ENCODE data around the gene GNG3. TPM values are rescaled to one million over a fixed set of nuclear protein-coding genes. Genes with fewer than 3 reads are reported as not detected.

Gene GNG3
- total and polyA plus RNA-seq, 7 experiments from 2014 or later = not detected

DNA sequence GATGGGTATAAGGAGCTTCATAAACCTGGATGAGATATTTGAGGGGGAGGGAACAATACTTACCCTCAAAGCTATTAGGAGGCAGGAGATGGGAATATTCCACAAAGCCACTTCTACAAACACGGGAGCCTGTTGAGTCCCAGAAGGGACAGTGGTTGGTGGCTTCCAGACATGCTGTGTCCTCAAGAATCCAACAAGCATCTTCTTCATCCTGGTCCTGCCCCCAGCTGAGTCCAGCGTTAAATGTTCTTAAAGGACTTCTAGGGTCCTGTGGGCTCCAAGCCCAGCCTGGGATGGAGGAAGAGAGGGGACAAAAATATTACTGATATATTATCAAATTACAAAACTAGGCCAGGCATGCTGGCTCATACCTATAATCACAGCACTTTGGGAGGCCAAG lies 40.0 kb upstream of the GNG3 start:
- no peak for DNase-seq
- peaks cover 0 to 30% (median 7%) of the 10 kb centered on the region in 5 donors for H3K36me3 Mint-ChIP-seq
- H3K9me3 Mint-ChIP-seq = peaks cover 0 to 3% (median 0%) of the 10 kb centered on the region in 11 donors
- Histone ChIP-seq H3K27me3 (ENCODE audit: control insufficient read depth in 2 of 2, insufficient read depth in 2 of 2, low read length in 2 of 2) (no peaks in the 10 kb centered on the region), H3K36me3 (ENCODE audit: control insufficient read depth in 2 of 3, insufficient read depth in 3 of 3, low read length in 3 of 3) (peaks cover 0 to 34% (median 3%) of the 10 kb centered on the region in 3 experiments), H3K9me3 (ENCODE audit: control insufficient read depth in 2 of 3, low read length in 3 of 3) (no peaks in the 10 kb centered on the region), H3K4me3 (ENCODE audit: low read length) (no peak overlapping the region), H3K27ac (ENCODE audit: low read depth, low read length) (peak overlapping the region; percentile 85), H3K4me1 (ENCODE audit: control insufficient read depth in 2 of 2, insufficient read depth in 2 of 2, low read length in 2 of 2) (peaks cover 23 to 24% of the 10 kb centered on the region in 2 donors)
- H3K4me1 Mint-ChIP-seq = peaks cover 13 to 67% (median 52%) of the 10 kb centered on the region in 7 donors
- intact Hi-C loops (cut with micrococcal nuclease) = no loop called here
- ChIA-PET POLR2A (interaction anchor here (1.0 to 14.8 kb wide), 22 partner anchors 10 to 223 kb away, joined by 3 to 332 read pairs (median 6); partner anchors contain the start of genes B3GAT3, BSCL2, EEF1G and EML3), CTCF (interaction anchor here (0.6 to 1.6 kb wide), 4 partner anchors 12 to 74 kb away, joined by 3 to 7 read pairs (median 4); partner anchors contain the start of gene LRRN4CL)
- H3K27me3 Mint-ChIP-seq = no peaks in the 10 kb centered on the region
- H3K27ac Mint-ChIP-seq = peak overlapping the region in 8 of 9 donors; percentile 6 to 94 (median 44)
- H3K4me3 Mint-ChIP-seq = peak overlapping the region in 9 of 10 donors; percentile 12 to 98 (median 96)
- no peak for ATAC-seq

DNA sequence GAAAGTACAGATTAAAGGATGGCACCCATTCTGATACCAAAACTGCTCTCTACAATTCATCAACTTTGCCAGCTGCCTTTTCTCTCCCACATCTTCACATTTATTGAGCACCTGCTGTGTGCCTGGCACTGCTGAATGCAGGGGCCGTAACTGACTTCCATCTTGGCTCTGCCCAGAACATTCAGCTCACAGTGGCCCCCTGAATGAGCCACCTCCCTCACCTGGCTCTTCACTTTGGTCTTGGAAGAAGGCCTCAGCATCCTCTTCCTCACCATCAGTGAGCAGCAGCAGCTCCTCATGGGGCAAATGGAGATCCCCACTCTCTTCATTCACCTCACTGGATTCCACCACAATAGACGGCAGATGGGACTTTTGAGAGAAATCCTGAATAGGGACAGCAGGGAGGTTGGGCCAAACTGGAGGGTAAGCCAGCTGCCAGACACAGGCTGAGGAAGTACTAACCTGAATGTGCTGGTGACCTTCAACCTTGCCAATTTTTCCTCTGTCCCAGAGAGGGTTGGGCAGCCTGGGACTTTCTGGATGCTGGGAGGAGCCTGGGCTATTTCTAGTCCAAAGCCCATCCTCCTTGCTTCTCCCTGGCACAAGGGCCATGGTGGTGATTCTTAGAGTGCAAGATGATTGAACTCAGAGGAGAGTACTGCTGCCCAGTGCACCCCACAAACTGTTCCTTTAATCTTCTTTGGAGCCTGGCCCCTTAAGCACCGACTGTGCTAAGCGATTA lies 37.9 kb upstream of the GNG3 start:
- CTCF ChIA-PET = interaction anchor here (0.6 to 1.3 kb wide), 2 partner anchors 49 to 75 kb away, joined by 3 to 4 read pairs; no protein-coding TSS in a partner anchor
- Mint-ChIP-seq H3K4me1 (peaks cover 12 to 70% (median 53%) of the 10 kb centered on the region in 7 donors), H3K36me3 (peaks cover under 1 to 28% (median under 1%) of the 10 kb centered on the region in 5 donors), H3K27ac (peak overlapping the region in 8 of 9 donors; percentile 79 to 97 (median 95)), H3K4me3 (peak overlapping the region in 7 of 10 donors; percentile 32 to 100 (median 98)), H3K9me3 (peaks cover 0 to 3% (median 0%) of the 10 kb centered on the region in 11 donors), H3K27me3 (no peaks in the 10 kb centered on the region)
- H3K27me3 ChIP-seq (ENCODE audit: control insufficient read depth in 2 of 2, insufficient read depth in 2 of 2, low read length in 2 of 2) = no peaks in the 10 kb centered on the region
- intact Hi-C loops (cut with micrococcal nuclease) = loop anchor here (2.0 to 10.0 kb wide), 3 partner anchors 17 to 245 kb away; partner anchors contain the start of gene INTS5 (in 2 of the 2)
- H3K27ac ChIP-seq (ENCODE audit: low read depth, low read length) = peak overlapping the region; percentile 90
- no peaks in the 10 kb centered on the region for H3K9me3 ChIP-seq (ENCODE audit: control insufficient read depth in 2 of 3, low read length in 3 of 3)
- POLR2A ChIA-PET = interaction anchor here (0.6 to 14.8 kb wide), 17 partner anchors 8 to 1511 kb away, joined by 3 to 332 read pairs (median 5); partner anchors contain the start of genes B3GAT3, BSCL2, GANAB and GNG3
- peaks cover 0 to 38% (median 0%) of the 10 kb centered on the region in 3 experiments for H3K36me3 ChIP-seq (ENCODE audit: control insufficient read depth in 2 of 3, insufficient read depth in 3 of 3, low read length in 3 of 3)
- DNase-seq = no peak
- H3K4me1 ChIP-seq (ENCODE audit: control insufficient read depth in 2 of 2, insufficient read depth in 2 of 2, low read length in 2 of 2) = peaks cover 21 to 33% of the 10 kb centered on the region in 2 donors
- no peak overlapping the region for H3K4me3 ChIP-seq (ENCODE audit: low read length)
- no peak for ATAC-seq

DNA sequence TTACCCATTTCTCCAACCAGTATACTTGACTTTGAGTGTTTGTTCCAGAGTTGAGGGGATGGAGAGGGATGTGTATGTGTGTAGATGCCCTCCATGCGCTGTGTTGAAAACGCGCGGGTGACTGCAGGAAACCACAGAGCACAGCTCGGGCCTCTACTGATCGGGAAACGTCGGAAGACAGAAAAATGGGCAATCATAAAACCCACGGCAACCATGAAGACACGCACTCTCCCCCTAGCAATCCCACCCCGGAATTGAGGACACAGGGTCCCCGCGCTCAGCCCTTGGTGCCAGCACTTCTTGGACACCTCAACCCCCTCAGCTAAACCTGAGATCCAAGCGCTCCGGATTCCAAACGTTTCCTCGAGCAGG lies 36.3 kb upstream of the GNG3 start:
- Histone ChIP-seq H3K4me1 (ENCODE audit: control insufficient read depth in 2 of 2, insufficient read depth in 2 of 2, low read length in 2 of 2) (peaks cover 18 to 31% of the 10 kb centered on the region in 2 donors), H3K27me3 (ENCODE audit: control insufficient read depth in 2 of 2, insufficient read depth in 2 of 2, low read length in 2 of 2) (no peaks in the 10 kb centered on the region), H3K9me3 (ENCODE audit: control insufficient read depth in 2 of 3, low read length in 3 of 3) (no peaks in the 10 kb centered on the region), H3K27ac (ENCODE audit: low read depth, low read length) (peak overlapping the region; percentile 90), H3K36me3 (ENCODE audit: control insufficient read depth in 2 of 3, insufficient read depth in 3 of 3, low read length in 3 of 3) (peaks cover 0 to 30% (median 0%) of the 10 kb centered on the region in 3 experiments), H3K4me3 (ENCODE audit: low read length) (peak overlapping the region; percentile 62)
- ChIA-PET POLR2A (interaction anchor here (0.7 to 14.8 kb wide), 29 partner anchors 6 to 211 kb away, joined by 3 to 332 read pairs (median 8); partner anchors contain the start of genes B3GAT3, BSCL2, EEF1G and GANAB), CTCF (interaction anchor here (0.7 to 1.7 kb wide), 4 partner anchors 9 to 80 kb away, joined by 4 to 9 read pairs (median 4); partner anchors contain the start of gene TUT1)
- Mint-ChIP-seq H3K36me3 (peaks cover 4 to 29% (median 5%) of the 10 kb centered on the region in 5 donors), H3K9me3 (no peaks in the 10 kb centered on the region), H3K4me3 (peak overlapping the region; percentile 94 to 100 (median 99)), H3K4me1 (peaks cover 16 to 67% (median 55%) of the 10 kb centered on the region in 7 donors), H3K27me3 (no peaks in the 10 kb centered on the region), H3K27ac (peak overlapping the region; percentile 91 to 97 (median 96))
- DNase-seq (peak in 1 of 9 donors; percentile 68), ATAC-seq (peak; percentile 61)
- intact Hi-C loops (cut with micrococcal nuclease) = loop anchor here (1.0 to 10.0 kb wide), 6 partner anchors 8 to 246 kb away; partner anchors contain the start of genes INTS5 (in 2 of the 2), UBXN1 (in 2 of the 2) and TUT1 (in 1 of the 2)

DNA sequence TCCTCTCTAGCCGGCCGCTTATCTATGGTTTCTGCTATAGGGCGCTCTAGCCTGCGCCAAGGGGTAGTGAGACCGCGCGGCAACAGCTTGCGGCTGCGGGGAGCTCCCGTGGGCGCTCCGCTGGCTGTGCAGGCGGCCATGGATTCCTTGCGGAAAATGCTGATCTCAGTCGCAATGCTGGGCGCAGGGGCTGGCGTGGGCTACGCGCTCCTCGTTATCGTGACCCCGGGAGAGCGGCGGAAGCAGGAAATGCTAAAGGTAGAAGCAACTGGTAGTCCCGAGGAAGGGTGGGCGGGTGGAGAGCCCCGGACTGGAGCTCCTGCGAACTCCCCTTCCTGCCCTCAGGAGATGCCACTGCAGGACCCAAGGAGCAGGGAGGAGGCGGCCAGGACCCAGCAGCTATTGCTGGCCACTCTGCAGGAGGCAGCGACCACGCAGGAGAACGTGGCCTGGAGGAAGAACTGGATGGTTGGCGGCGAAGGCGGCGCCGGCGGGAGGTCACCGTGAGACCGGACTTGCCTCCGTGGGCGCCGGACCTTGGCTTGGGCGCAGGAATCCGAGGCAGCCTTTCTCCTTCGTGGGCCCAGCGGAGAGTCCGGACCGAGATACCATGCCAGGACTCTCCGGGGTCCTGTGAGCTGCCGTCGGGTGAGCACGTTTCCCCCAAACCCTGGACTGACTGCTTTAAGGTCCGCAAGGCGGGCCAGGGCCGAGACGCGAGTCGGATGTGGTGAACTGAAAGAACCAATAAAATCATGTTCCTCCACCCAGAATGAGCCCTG lies 35.7 kb upstream of the GNG3 start, which contains the start of the genes LBHD1 and UQCC3:
Gene LBHD1 (minus strand): TSS at position 660 of the 782 bp plus-strand sequence. CDS start 2,236 bp downstream, outside the sequence.
Gene UQCC3 (plus strand): TSS at position 66 of the 782 bp plus-strand sequence. CDS start 73 bp downstream, at position 139.
- intact Hi-C loops (cut with micrococcal nuclease) = loop anchor here (1.0 to 10.0 kb wide), 7 partner anchors 8 to 247 kb away; partner anchors contain the start of genes INTS5 (in 2 of the 2), UBXN1 (in 2 of the 2) and TUT1 (in 1 of the 2)
- H3K27ac Mint-ChIP-seq = peak within 1 kb of the TSS; percentile 91 to 97 (median 96)
- ChIA-PET POLR2A (interaction anchor here (0.7 to 14.8 kb wide), 35 partner anchors 6 to 210 kb away, joined by 3 to 332 read pairs (median 6); partner anchors contain the start of genes B3GAT3, BSCL2, EEF1G and GANAB), CTCF (interaction anchor here (0.6 to 1.7 kb wide), 5 partner anchors 9 to 247 kb away, joined by 4 to 9 read pairs (median 4); partner anchors contain the start of gene TUT1)
- H3K4me3 ChIP-seq (ENCODE audit: low read length) = peak within 1 kb of the TSS; percentile 62
- H3K4me3 Mint-ChIP-seq = peak within 1 kb of the TSS; percentile 94 to 100 (median 99)
- ATAC-seq (peak; percentile 85), DNase-seq (peak; percentile 49 to 80 (median 73))
- H3K27ac ChIP-seq (ENCODE audit: low read depth, low read length) = peak within 1 kb of the TSS; percentile 90
- peaks cover 0 to 36% (median 0%) of the 10 kb centered on the region in 3 experiments for H3K36me3 ChIP-seq (ENCODE audit: control insufficient read depth in 2 of 3, insufficient read depth in 3 of 3, low read length in 3 of 3)
- peaks cover 4 to 25% (median 5%) of the 10 kb centered on the region in 5 donors for H3K36me3 Mint-ChIP-seq
- H3K27me3 ChIP-seq (ENCODE audit: control insufficient read depth in 2 of 2, insufficient read depth in 2 of 2, low read length in 2 of 2) = no peaks in the 10 kb centered on the region
- H3K9me3 Mint-ChIP-seq = no peaks in the 10 kb centered on the region
- H3K9me3 ChIP-seq (ENCODE audit: control insufficient read depth in 2 of 3, low read length in 3 of 3) = no peaks in the 10 kb centered on the region
- peaks cover 12 to 25% of the 10 kb centered on the region in 2 donors for H3K4me1 ChIP-seq (ENCODE audit: control insufficient read depth in 2 of 2, insufficient read depth in 2 of 2, low read length in 2 of 2)
- H3K4me1 Mint-ChIP-seq = peaks cover 13 to 62% (median 51%) of the 10 kb centered on the region in 7 donors
- no peaks in the 10 kb centered on the region for H3K27me3 Mint-ChIP-seq

DNA sequence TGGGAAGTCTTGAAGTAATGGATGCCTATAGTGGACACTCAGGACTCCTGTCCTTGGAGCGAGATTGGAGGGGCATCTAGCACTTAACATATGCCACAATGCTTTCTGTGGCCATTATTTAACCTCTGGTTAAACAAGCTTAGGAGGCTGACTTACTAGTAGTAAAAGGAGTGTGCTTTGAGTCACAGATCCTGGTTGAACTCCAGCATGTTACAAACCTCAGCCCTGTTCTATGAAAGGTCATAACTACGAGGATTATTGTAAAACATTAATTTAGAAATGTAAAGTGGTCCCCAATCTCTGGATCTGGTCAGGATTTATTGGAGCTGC lies 34.3 kb upstream of the GNG3 start:
- peaks cover 4 to 31% (median 10%) of the 10 kb centered on the region in 5 donors for H3K36me3 Mint-ChIP-seq
- H3K36me3 ChIP-seq (ENCODE audit: control insufficient read depth in 2 of 3, insufficient read depth in 3 of 3, low read length in 3 of 3) = peaks cover 0 to 42% (median 3%) of the 10 kb centered on the region in 3 experiments
- POLR2A ChIA-PET = interaction anchor here (0.9 to 14.8 kb wide), 17 partner anchors 4 to 182 kb away, joined by 3 to 332 read pairs (median 4); partner anchors contain the start of genes BSCL2, C11orf98, CSKMT and GANAB
- H3K4me1 ChIP-seq (ENCODE audit: control insufficient read depth in 2 of 2, insufficient read depth in 2 of 2, low read length in 2 of 2) = peaks cover 9 to 29% of the 10 kb centered on the region in 2 donors
- no peaks in the 10 kb centered on the region for H3K27me3 ChIP-seq (ENCODE audit: control insufficient read depth in 2 of 2, insufficient read depth in 2 of 2, low read length in 2 of 2)
- H3K9me3 ChIP-seq (ENCODE audit: control insufficient read depth in 2 of 3, low read length in 3 of 3) = no peaks in the 10 kb centered on the region
- no peaks in the 10 kb centered on the region for H3K9me3 Mint-ChIP-seq
- DNase-seq = no peak
- H3K4me3 Mint-ChIP-seq = peak overlapping the region; percentile 47 to 100 (median 99)
- no peaks in the 10 kb centered on the region for H3K27me3 Mint-ChIP-seq
- intact Hi-C loops (cut with micrococcal nuclease) = loop anchor here in 1 of 2 donors (2.0 to 10.0 kb wide), 3 partner anchors 50 to 248 kb away; no protein-coding TSS in a partner anchor
- H3K27ac ChIP-seq (ENCODE audit: low read depth, low read length) = peak overlapping the region; percentile 90
- peaks cover 26 to 68% (median 57%) of the 10 kb centered on the region in 7 donors for H3K4me1 Mint-ChIP-seq
- H3K4me3 ChIP-seq (ENCODE audit: low read length) = peak overlapping the region; percentile 2
- no peak for ATAC-seq
- CTCF ChIA-PET = interaction anchor here (1.0 to 1.5 kb wide), 2 partner anchors 9 to 22 kb away, joined by 3 to 11 read pairs; partner anchors contain the start of genes C11orf98 and CSKMT
- peak overlapping the region in 5 of 9 donors; percentile 22 to 97 (median 91) for H3K27ac Mint-ChIP-seq
